WERI-Rb-1 (cell line): ENCODE measurements around the gene RASSF8.

Experiments
- DNase-seq: peaks from one replicate; pipeline ENCODE4 v3.0.0-alpha.2; 2020
- H3K27ac ChIP-seq: fragments of 250-450 bp; sonication (Bioruptor Pico); 2 replicates; pipeline ENCODE4 v1.5.1; 2020; ENCODE audit warnings: mild to moderate bottlenecking, moderate library complexity
- H3K27me3 ChIP-seq: fragments of 250-450 bp; sonication (Bioruptor Pico); 2 replicates; pipeline ENCODE4 v1.5.1; 2021; ENCODE audit warnings: mild to moderate bottlenecking, low read depth, moderate library complexity; ENCODE audit not compliant: insufficient read depth, severe bottlenecking
- H3K36me3 ChIP-seq: fragments of 250-450 bp; sonication (Bioruptor Pico); 2 replicates; pipeline ENCODE4 v1.5.1; 2020; ENCODE audit warnings: mild to moderate bottlenecking, moderate library complexity
- H3K4me3 ChIP-seq: 2 replicates; pipeline ENCODE4 v1.5.1; 2011; ENCODE audit warnings: low read depth, mild to moderate bottlenecking, control low read depth, low read length
- H3K9me3 ChIP-seq: fragments of 250-450 bp; sonication (Bioruptor Pico); 2 replicates; pipeline ENCODE4 v1.5.1; 2021; ENCODE audit warnings: mild to moderate bottlenecking, moderate library complexity; ENCODE audit not compliant: severe bottlenecking
- CTCF ChIP-seq: IDR thresholded peaks from 2 replicates; pipeline ENCODE4 v1.5.1; 2011; ENCODE audit warnings: low read depth, mild to moderate bottlenecking, control low read depth, inconsistent platforms, low read length

RASSF8 gene

DNA sequence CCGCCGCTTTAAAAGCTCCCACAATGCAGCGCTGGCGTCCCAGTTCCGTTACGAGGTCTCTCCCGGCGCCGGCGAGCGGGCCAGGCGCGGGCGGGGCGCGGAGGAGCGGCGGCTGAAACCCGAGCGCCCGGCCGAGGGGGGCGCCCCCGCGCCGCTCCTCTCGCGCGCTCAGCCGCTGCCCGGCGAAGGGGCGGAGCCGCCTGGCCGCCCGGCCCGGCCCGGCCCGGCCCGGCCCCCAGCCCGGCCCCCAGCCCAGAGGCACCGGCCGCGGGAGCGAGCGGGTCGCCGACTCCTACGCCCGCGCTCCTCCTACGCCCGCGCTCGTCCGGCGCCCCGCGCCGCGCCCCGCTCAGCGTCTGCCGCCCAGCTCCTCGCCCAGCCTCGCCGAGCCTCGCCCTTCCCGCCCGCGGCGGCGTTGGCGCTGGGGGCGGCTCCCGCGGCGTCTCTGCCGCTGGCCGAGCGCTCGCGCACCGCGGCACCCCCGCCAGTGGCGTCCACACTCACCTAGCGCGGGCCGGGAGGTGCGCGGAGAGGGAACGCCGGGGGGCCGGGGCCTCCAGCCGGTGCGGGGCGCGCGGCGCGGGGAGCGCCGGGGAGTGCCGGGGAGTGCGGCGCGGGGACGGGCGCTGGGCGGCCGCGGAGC, at the start of gene RASSF8:
Gene RASSF8, plus strand, starts transcription at position 255 of the 643 bp plus-strand sequence. CDS start 96,662 bp downstream, outside the sequence.
- Histone ChIP-seq H3K9me3 (no peaks in the 10 kb centered on the region), H3K27me3 (no peaks in the 10 kb centered on the region), H3K4me3 (peak within 1 kb of the TSS; percentile 93), H3K36me3 (no peaks in the 10 kb centered on the region; the same call in none of the 2 replicates), H3K27ac (peak within 1 kb of the TSS; percentile 88)
- no peak for TF ChIP-seq CTCF
- DNase-seq: peak; percentile 66

- no peak overlapping the region for H3K4me3 ChIP-seq
- no peaks in the 10 kb centered on the region for H3K36me3 ChIP-seq
- no peak for TF ChIP-seq CTCF
- H3K27ac ChIP-seq: no peak overlapping the region
- DNase-seq: peak; percentile 38
- H3K27me3 ChIP-seq: no peaks in the 10 kb centered on the region
- H3K9me3 ChIP-seq: no peaks in the 10 kb centered on the region
These were observed 43.9 kb upstream of the RASSF8 start for GRCh38 chr12:25914551-25914950.

DNA sequence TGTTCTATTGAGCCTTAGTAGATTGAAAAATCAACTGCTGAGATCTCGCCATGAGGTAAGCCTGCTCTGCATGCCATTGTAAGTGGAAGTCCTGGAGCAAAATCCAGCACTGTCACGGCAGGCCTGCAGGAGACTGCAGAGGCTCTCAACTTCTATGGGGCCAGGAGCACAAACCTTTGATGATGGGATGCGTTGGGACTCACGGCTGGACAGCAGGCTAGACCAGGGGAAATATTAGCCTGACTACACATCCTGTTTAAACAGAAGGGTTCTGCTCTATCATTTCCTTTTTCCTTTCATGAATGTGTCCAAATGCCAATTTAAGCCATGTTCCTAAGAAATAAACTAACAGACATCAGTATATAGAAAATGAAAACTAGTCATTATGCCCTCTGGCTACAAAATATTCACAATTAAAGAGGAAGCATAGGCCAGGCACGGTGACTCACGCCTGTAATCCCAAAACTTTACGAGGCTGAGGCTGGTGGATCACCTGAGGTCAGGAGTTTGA, 33.9 kb upstream of the RASSF8 start:
- Histone ChIP-seq H3K4me3 (no peak overlapping the region), H3K27ac (no peak overlapping the region), H3K9me3 (no peaks in the 10 kb centered on the region), H3K27me3 (no peaks in the 10 kb centered on the region), H3K36me3 (no peaks in the 10 kb centered on the region)
- TF ChIP-seq CTCF: no peak
- no peak for DNase-seq

GRCh38 chr12:25925064-25925463, 33.4 kb upstream of the RASSF8 start:
- no peaks in the 10 kb centered on the region for H3K27me3 ChIP-seq
- no peak overlapping the region for H3K27ac ChIP-seq
- no peaks in the 10 kb centered on the region for H3K9me3 ChIP-seq
- no peak for TF ChIP-seq CTCF
- no peaks in the 10 kb centered on the region for H3K36me3 ChIP-seq
- H3K4me3 ChIP-seq: no peak overlapping the region
- DNase-seq: no peak

DNA sequence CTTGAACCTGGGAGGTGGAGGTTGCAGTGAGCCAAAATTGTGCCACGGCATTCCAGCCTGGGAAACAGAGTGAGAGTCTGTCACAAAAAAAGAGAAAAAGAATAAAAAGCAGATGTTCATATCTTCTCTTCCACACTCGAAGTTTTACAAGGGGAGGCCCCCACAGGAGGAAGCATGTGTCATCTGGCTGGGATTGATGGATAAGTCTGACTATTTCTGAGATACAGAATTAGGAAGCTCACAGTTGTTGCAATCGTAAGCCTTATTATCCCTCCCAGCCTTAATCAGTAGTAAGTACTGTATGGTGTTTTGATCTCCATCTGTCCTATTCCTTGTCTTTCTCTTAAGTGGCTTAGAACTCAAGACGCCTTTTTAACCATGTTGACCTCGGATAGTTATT, 31.9 kb upstream of the RASSF8 start:
- TF ChIP-seq CTCF: no peak
- no peak overlapping the region for H3K4me3 ChIP-seq
- no peaks in the 10 kb centered on the region for H3K9me3 ChIP-seq
- peak; percentile 51 for DNase-seq
- H3K27me3 ChIP-seq: no peaks in the 10 kb centered on the region
- no peaks in the 10 kb centered on the region for H3K36me3 ChIP-seq
- H3K27ac ChIP-seq: peak overlapping the region; percentile 70

- TF ChIP-seq CTCF: no peak
- no peak for DNase-seq
These were observed 29.3 kb upstream of the RASSF8 start for GRCh38 chr12:25929142-25929541.

More at GRCh38 chr12:25929142-25929541, 29.3 kb upstream of the RASSF8 start:
- no peaks in the 10 kb centered on the region for H3K9me3 ChIP-seq
- no peaks in the 10 kb centered on the region for H3K36me3 ChIP-seq
- H3K27me3 ChIP-seq: no peaks in the 10 kb centered on the region
- no peak overlapping the region for H3K4me3 ChIP-seq
- no peak overlapping the region for H3K27ac ChIP-seq
